ENCODE measurements around the gene RXRA. TPM values are rescaled to one million over a fixed set of nuclear protein-coding genes. Genes with fewer than 3 reads are reported as not detected.

The RXRA gene
- total and polyA plus RNA-seq, 2 of the 4 experiments (the other 2 are of a cell fraction) = 7.5 to 17.9 TPM

DNA sequence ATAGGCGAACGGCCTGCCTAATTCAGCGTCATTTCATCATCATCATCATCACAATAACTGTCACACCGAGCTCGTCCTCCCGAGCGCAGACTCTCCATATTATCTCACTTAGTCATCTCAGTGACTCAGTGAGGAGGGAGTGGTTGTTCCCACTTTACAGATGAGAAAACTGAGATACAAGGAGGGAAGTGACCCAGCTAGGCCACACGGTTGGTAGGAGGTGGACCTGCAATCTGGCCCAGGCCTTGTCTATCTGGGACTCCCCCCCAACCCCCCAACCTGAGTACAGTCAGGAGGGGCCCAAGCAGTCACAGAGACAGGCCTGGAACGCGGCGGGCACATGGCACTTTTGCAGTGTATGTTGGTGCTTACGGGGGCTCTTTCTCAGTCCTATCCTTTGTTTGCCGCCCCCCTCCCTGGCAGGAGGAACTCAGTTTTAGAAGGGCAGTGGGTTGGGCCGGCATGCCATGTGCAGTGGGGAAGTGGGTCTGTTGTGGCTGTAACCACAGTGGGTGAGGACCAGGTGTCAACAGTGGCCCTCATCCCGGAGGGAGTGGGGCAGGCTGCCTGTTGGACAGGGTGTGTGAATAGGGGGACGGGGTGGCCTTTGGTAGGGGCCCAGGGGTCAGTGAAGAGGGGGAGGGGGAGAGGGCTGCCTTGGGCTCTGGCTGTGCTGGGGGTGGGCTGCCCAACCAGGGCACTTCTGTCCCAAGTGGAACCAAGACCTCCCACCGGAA lies 1.7 kb upstream of the RXRA start:
- no peak overlapping the region for H3K4me2 ChIP-seq (ENCODE audit: low read depth, low read length)

More for the DNA sequence above, 1.7 kb upstream of the RXRA start:
- intact Hi-C loops (cut with micrococcal nuclease) (loop anchor here (5.0 to 10.0 kb wide), 2 partner anchors 137 to 260 kb away; partner anchors contain the start of gene BRD3), dilution Hi-C loops (cut with HindIII; ENCODE audit: low sequenced_read_pairs, unreplicated experiment) (no loop called here), in situ Hi-C loops (cut with MboI; ENCODE audit: low sequenced_read_pairs) (loop anchor here (5.0 kb wide), 1 partner anchor 157 kb away; no protein-coding TSS in a partner anchor)
- Histone ChIP-seq H3K27me3 (ENCODE audit: control insufficient read depth, insufficient read depth, low read length) (no peaks in the 10 kb centered on the region), H3K18ac (ENCODE audit: low read depth, low read length) (peak overlapping the region; percentile 12; the same call in 1 of the 2 replicates), H3K9me3 (ENCODE audit: control insufficient read depth, insufficient read depth, low read length) (no peaks in the 10 kb centered on the region), H3K9ac (ENCODE audit: low read depth, low read length) (peak overlapping the region; percentile 98), H3K4ac (ENCODE audit: low read depth, low read length) (peak overlapping the region; percentile 89), H3K56ac (ENCODE audit: extremely low read depth, insufficient read depth, low read length) (no peak overlapping the region), H3K36me3 (ENCODE audit: control insufficient read depth, insufficient read depth, low read length) (no peaks in the 10 kb centered on the region), H3K23ac (ENCODE audit: low read depth, low read length) (no peak overlapping the region), H2AK5ac (ENCODE audit: low read depth, low read length) (peak overlapping the region; percentile 89), H2BK20ac (ENCODE audit: low read depth, low read length) (no peak overlapping the region), H3K79me1 (ENCODE audit: low read depth in 1 of 2, low read length in 2 of 2) (peaks cover 0 to 23% of the 10 kb centered on the region in 2 experiments; a peak in 3 of 4 replicates), H3K27ac (ENCODE audit: insufficient read depth, low read length) (peak overlapping the region; percentile 99), H4K91ac (ENCODE audit: insufficient read depth, low read depth, low read length) (peak overlapping the region; percentile 74), H2BK5ac (ENCODE audit: low read depth, low read length, poor library complexity, severe bottlenecking) (peak overlapping the region; percentile 82), H2AFZ (replicated peaks; ENCODE audit: low read length, poor library complexity) (peak overlapping the region; percentile 82), H2BK15ac (ENCODE audit: low read depth, low read length) (peak overlapping the region; percentile 70; the same call in 2 of the 3 replicates), H2AK9ac (replicated peaks; ENCODE audit: low read depth, low read length, poor library complexity) (peak overlapping the region; percentile 47), H4K20me1 (ENCODE audit: insufficient read depth, low read length) (peaks cover 27% of the 10 kb centered on the region), H3K4me1 (ENCODE audit: control insufficient read depth, insufficient read depth, low read length) (peaks cover 36% of the 10 kb centered on the region), H3K4me3 (ENCODE audit: insufficient read depth, low read depth, low read length) (no peak overlapping the region), H4K8ac (ENCODE audit: low read depth in 2 of 2, low read length in 2 of 2) (peak overlapping the region; percentile 49 to 84; a peak in 2 of 4 replicates), H4K5ac (ENCODE audit: low read depth, low read length) (peak overlapping the region; percentile 43), H3K9me1 (ENCODE audit: insufficient read depth, low read length) (peaks cover 8% of the 10 kb centered on the region; the same call in 1 of the 2 replicates), H3K14ac (replicated peaks; ENCODE audit: low read depth, low read length) (no peak overlapping the region), H2BK120ac (ENCODE audit: low read depth, low read length) (peak overlapping the region; percentile 91)
- ATAC-seq (ENCODE audit: low read depth) = no peak
- DNase-seq = peak; percentile 35
- BruUV-seq (replicated peaks) = no TSS peak
- ChIA-PET CTCF (interaction anchor here (2.4 kb wide), 1 partner anchor 154 kb away, joined by 9 read pairs; no protein-coding TSS in a partner anchor), POLR2A (ENCODE audit: unreplicated experiment) (interaction anchor here (0.5 to 1.4 kb wide), 4 partner anchors 7 to 160 kb away, joined by 3 read pairs; partner anchors contain the start of gene RNU6ATAC)
- TF ChIP-seq RAD21 (IDR thresholded peaks at IDR 0.05; ENCODE audit: low read length) = no peak
- TF ChIP-seq RCOR1 (IDR thresholded peaks at IDR 0.05; ENCODE audit: insufficient replicate concordance, low read length) = peak; percentile 99
- peak; percentile 63 for TF ChIP-seq CEBPB (IDR thresholded peaks at IDR 0.05; ENCODE audit: low read depth, low read length)
- TF ChIP-seq, protein P1, sequence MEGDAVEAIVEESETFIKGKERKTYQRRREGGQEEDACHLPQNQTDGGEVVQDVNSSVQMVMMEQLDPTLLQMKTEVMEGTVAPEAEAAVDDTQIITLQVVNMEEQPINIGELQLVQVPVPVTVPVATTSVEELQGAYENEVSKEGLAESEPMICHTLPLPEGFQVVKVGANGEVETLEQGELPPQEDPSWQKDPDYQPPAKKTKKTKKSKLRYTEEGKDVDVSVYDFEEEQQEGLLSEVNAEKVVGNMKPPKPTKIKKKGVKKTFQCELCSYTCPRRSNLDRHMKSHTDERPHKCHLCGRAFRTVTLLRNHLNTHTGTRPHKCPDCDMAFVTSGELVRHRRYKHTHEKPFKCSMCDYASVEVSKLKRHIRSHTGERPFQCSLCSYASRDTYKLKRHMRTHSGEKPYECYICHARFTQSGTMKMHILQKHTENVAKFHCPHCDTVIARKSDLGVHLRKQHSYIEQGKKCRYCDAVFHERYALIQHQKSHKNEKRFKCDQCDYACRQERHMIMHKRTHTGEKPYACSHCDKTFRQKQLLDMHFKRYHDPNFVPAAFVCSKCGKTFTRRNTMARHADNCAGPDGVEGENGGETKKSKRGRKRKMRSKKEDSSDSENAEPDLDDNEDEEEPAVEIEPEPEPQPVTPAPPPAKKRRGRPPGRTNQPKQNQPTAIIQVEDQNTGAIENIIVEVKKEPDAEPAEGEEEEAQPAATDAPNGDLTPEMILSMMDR (conservative IDR thresholded peaks at IDR 0.05; ENCODE audit: low read depth, low read length) = no peak
- no peak for TF ChIP-seq MAZ (IDR thresholded peaks at IDR 0.05; ENCODE audit: borderline replicate concordance, low read depth, low read length)
- peak; percentile 42; the same call in 1 of the 2 replicates for TF ChIP-seq FOS (IDR thresholded peaks at IDR 0.05; ENCODE audit: low read depth, low read length)
- TF ChIP-seq, protein P2, sequence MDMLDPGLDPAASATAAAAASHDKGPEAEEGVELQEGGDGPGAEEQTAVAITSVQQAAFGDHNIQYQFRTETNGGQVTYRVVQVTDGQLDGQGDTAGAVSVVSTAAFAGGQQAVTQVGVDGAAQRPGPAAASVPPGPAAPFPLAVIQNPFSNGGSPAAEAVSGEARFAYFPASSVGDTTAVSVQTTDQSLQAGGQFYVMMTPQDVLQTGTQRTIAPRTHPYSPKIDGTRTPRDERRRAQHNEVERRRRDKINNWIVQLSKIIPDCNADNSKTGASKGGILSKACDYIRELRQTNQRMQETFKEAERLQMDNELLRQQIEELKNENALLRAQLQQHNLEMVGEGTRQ (IDR thresholded peaks at IDR 0.05; ENCODE audit: low read depth, low read length) = no peak
- 72% methylated on average over 2 of the region's 17 CpGs; no CpG with 5 or more reads in 1 of the 2 experiments for whole genome bisulfite sequencing, 2 experiments (ENCODE audit: extremely low coverage in 2 of 2, insufficient read length in 1 of 2)
